ENCODE data around the gene NHSL1.

DNA sequence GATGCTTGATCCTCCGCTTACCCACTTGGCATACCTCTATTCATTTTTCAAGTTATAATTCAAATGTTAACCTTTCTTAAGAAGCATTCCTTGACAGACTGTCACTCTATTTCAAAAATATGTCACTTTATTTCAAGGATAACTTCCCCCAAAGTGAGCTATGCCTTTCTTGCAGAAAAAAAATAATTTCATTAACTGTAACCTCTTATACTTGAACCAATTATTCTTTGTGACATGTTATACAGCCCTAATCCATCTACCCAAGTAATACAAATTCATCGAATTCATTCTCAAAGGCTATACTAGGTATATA lies 9.3 kb upstream of the NHSL1 start:
- TF ChIP-seq, protein P1, sequence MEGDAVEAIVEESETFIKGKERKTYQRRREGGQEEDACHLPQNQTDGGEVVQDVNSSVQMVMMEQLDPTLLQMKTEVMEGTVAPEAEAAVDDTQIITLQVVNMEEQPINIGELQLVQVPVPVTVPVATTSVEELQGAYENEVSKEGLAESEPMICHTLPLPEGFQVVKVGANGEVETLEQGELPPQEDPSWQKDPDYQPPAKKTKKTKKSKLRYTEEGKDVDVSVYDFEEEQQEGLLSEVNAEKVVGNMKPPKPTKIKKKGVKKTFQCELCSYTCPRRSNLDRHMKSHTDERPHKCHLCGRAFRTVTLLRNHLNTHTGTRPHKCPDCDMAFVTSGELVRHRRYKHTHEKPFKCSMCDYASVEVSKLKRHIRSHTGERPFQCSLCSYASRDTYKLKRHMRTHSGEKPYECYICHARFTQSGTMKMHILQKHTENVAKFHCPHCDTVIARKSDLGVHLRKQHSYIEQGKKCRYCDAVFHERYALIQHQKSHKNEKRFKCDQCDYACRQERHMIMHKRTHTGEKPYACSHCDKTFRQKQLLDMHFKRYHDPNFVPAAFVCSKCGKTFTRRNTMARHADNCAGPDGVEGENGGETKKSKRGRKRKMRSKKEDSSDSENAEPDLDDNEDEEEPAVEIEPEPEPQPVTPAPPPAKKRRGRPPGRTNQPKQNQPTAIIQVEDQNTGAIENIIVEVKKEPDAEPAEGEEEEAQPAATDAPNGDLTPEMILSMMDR (IDR thresholded peaks at IDR 0.05): no peak
- no peak for TF ChIP-seq POLR2A (IDR thresholded peaks at IDR 0.05)
